Measurements from ENCODE around the gene TMEM164.
A peak's percentile ranks its signal among the peaks of the same experiment; 100 is the strongest.
"Not testable (repeated sequence)": the region's sequence is repeated elsewhere in the genome, so short reads cannot be mapped to it uniquely, and the experiment has no call there.

The TMEM164 gene

GRCh38 chrX:110002300-110003166 lies at the start of gene TMEM164:
Gene TMEM164, plus strand, starts transcription at chrX:110003114. Its CDS starts 661 bp downstream, at chrX:110003775.
- peak; percentile 42 to 59 for DNase-seq (ENCODE audit: extremely low read depth in 1 of 2, low read depth in 1 of 2)

GRCh38 chrX:109954333-109954732 lies 48.6 kb upstream of the TMEM164 start:
- DNase-seq (ENCODE audit: extremely low read depth in 1 of 2, low read depth in 1 of 2) = no peak

- no peak for DNase-seq (ENCODE audit: extremely low read depth in 1 of 2, low read depth in 1 of 2)
These were observed 48.0 kb upstream of the TMEM164 start for GRCh38 chrX:109954955-109955354.

GRCh38 chrX:109958266-109958665 lies 44.6 kb upstream of the TMEM164 start:
- no peak for DNase-seq (ENCODE audit: extremely low read depth in 1 of 2, low read depth in 1 of 2)

GRCh38 chrX:109959356-109959871 lies 43.5 kb upstream of the TMEM164 start:
- no peak for DNase-seq (ENCODE audit: extremely low read depth in 1 of 2, low read depth in 1 of 2)

GRCh38 chrX:109964390-109964789 lies 38.5 kb upstream of the TMEM164 start:
- DNase-seq (ENCODE audit: extremely low read depth in 1 of 2, low read depth in 1 of 2) = no peak

GRCh38 chrX:109966246-109966645 lies 36.7 kb upstream of the TMEM164 start:
- no peak for DNase-seq (ENCODE audit: extremely low read depth in 1 of 2, low read depth in 1 of 2)

- no peak for DNase-seq (ENCODE audit: extremely low read depth in 1 of 2, low read depth in 1 of 2)
These were observed 35.8 kb upstream of the TMEM164 start for GRCh38 chrX:109967156-109967555.

- not testable (repeated sequence) for DNase-seq (ENCODE audit: extremely low read depth in 1 of 2, low read depth in 1 of 2)
These were observed 32.1 kb upstream of the TMEM164 start for GRCh38 chrX:109970841-109971240.

- no peak for DNase-seq (ENCODE audit: extremely low read depth in 1 of 2, low read depth in 1 of 2)
These were observed 27.8 kb upstream of the TMEM164 start for GRCh38 chrX:109974906-109975655.

GRCh38 chrX:109985210-109985609 lies 17.7 kb upstream of the TMEM164 start:
- not testable (repeated sequence) for DNase-seq (ENCODE audit: extremely low read depth in 1 of 2, low read depth in 1 of 2)

GRCh38 chrX:109987884-109988283 lies 15.0 kb upstream of the TMEM164 start:
- no peak for DNase-seq (ENCODE audit: extremely low read depth in 1 of 2, low read depth in 1 of 2)

- DNase-seq (ENCODE audit: extremely low read depth in 1 of 2, low read depth in 1 of 2) = no peak
These were observed 12.2 kb upstream of the TMEM164 start for GRCh38 chrX:109990582-109991276.

GRCh38 chrX:109992203-109992602 lies 10.7 kb upstream of the TMEM164 start:
- no peak for DNase-seq (ENCODE audit: extremely low read depth in 1 of 2, low read depth in 1 of 2)

GRCh38 chrX:109995155-109995554 lies 7.8 kb upstream of the TMEM164 start:
- DNase-seq (ENCODE audit: extremely low read depth in 1 of 2, low read depth in 1 of 2) = no peak

GRCh38 chrX:109997786-109998452 lies 5.0 kb upstream of the TMEM164 start:
- no peak for DNase-seq (ENCODE audit: extremely low read depth in 1 of 2, low read depth in 1 of 2)

GRCh38 chrX:110000000-110000399 lies 2.9 kb upstream of the TMEM164 start:
- no peak for DNase-seq (ENCODE audit: extremely low read depth in 1 of 2, low read depth in 1 of 2)

- DNase-seq (ENCODE audit: extremely low read depth in 1 of 2, low read depth in 1 of 2) = no peak
These were observed 1.8 kb upstream of the TMEM164 start for GRCh38 chrX:110000847-110001713.

- no peak for DNase-seq (ENCODE audit: extremely low read depth in 1 of 2, low read depth in 1 of 2)
These were observed 1.1 kb upstream of the TMEM164 start for GRCh38 chrX:110001740-110002299.

Measured in activated CD8-positive, alpha-beta memory T cell treated with anti-CD3 and anti-CD28 coated beads for 1 hour (primary cell).